GM18951 (cell line): ENCODE measurements around the gene KCNJ6.
"Not testable (repeated sequence)": the region's sequence is repeated elsewhere in the genome, so short reads cannot be mapped to it uniquely, and the experiment has no call there.

ENCODE experiments used
- POLR2A ChIP-seq: IDR thresholded peaks from 4 replicates; pipeline ENCODE4 v1.6.1; 2011; ENCODE audit warnings: mild to moderate bottlenecking; ENCODE audit not compliant: insufficient read length, insufficient read depth; ENCODE audit errors: extremely low read depth
- in situ Hi-C: fragments of 300-500 bp; cut with MboI; formaldehyde crosslinking; loops from one replicate; pipeline ENCODE4 v1.12.0; 2022; ENCODE audit warnings: low sequenced_read_pairs, mixed read lengths, inconsistent platforms; ENCODE audit not compliant: unreplicated experiment

The KCNJ6 gene

GRCh38 chr21:37594472-37594951 is 321.7 kb downstream of the KCNJ6 start:
- no peak for TF ChIP-seq POLR2A
- in situ Hi-C loops, result no loop called here

GRCh38 chr21:37593740-37594471 is 322.4 kb downstream of the KCNJ6 start:
- in situ Hi-C loops, result no loop called here
- TF ChIP-seq POLR2A, result no peak

GRCh38 chr21:37593015-37593414 is 323.2 kb downstream of the KCNJ6 start:
- TF ChIP-seq POLR2A, result no peak
- in situ Hi-C loops, result no loop called here

GRCh38 chr21:37592496-37592895 is 323.8 kb downstream of the KCNJ6 start:
- in situ Hi-C loops, result no loop called here
- no peak for TF ChIP-seq POLR2A

GRCh38 chr21:37591994-37592393 is 324.3 kb downstream of the KCNJ6 start:
- in situ Hi-C loops, result not testable (repeated sequence)

GRCh38 chr21:37590836-37591235 is 325.4 kb downstream of the KCNJ6 start:
- in situ Hi-C loops, result not testable (repeated sequence)

GRCh38 chr21:37588644-37589043 is 327.6 kb downstream of the KCNJ6 start:
- in situ Hi-C loops, result not testable (repeated sequence)

- in situ Hi-C loops, result no loop called here
Observed at GRCh38 chr21:37587635-37588177, 328.6 kb downstream of the KCNJ6 start.

GRCh38 chr21:37587203-37587602 is 329.1 kb downstream of the KCNJ6 start:
- in situ Hi-C loops, result no loop called here
- no peak for TF ChIP-seq POLR2A

More at GRCh38 chr21:37587635-37588177, 328.6 kb downstream of the KCNJ6 start:
- TF ChIP-seq POLR2A, result no peak

GRCh38 chr21:37582590-37582989 is 333.7 kb downstream of the KCNJ6 start:
- in situ Hi-C loops, result no loop called here
- TF ChIP-seq POLR2A, result no peak

- TF ChIP-seq POLR2A, result no peak
- in situ Hi-C loops, result no loop called here
Observed at GRCh38 chr21:37580666-37581065, 335.6 kb downstream of the KCNJ6 start.

GRCh38 chr21:37579356-37579755 is 336.9 kb downstream of the KCNJ6 start:
- in situ Hi-C loops, result no loop called here
- no peak for TF ChIP-seq POLR2A

GRCh38 chr21:37578471-37579126 is 337.7 kb downstream of the KCNJ6 start:
- in situ Hi-C loops, result no loop called here
- TF ChIP-seq POLR2A, result no peak

- in situ Hi-C loops, result not testable (repeated sequence)
Observed at GRCh38 chr21:37576929-37577328, 339.3 kb downstream of the KCNJ6 start.
